ENCODE results near the gene SMKR1. TPM values are rescaled to one million over a fixed set of nuclear protein-coding genes. Genes with fewer than 3 reads are reported as not detected.

SMKR1 gene
- polyA plus RNA-seq, 2 of the 4 experiments (the other 2 are of a cell fraction): 12.2 to 13.6 TPM

- no peaks in the 10 kb centered on the region for H3K9me3 ChIP-seq
- ATAC-seq: no peak
- DNase-seq (ENCODE audit: low read depth in 1 of 2, low spot score in 1 of 2): no peak
- TF ChIP-seq BCL3 (IDR thresholded peaks at IDR 0.05): no peak
- TF ChIP-seq ELK1 (IDR thresholded peaks at IDR 0.05; ENCODE audit: low read depth, low read length): no peak
- no peak for TF ChIP-seq CEBPB (IDR thresholded peaks at IDR 0.05)
- TF ChIP-seq EHMT2 (IDR thresholded peaks at IDR 0.05; ENCODE audit: low read depth): no peak
- no peak for TF ChIP-seq EHF (CRISPR knock-in tag; IDR thresholded peaks at IDR 0.05)
- TF ChIP-seq PBX3 (IDR thresholded peaks at IDR 0.05): no peak
- TF ChIP-seq HOXA7 (CRISPR knock-in tag; IDR thresholded peaks at IDR 0.05): no peak
- no peak for TF ChIP-seq RFX5 (IDR thresholded peaks at IDR 0.05)
- TF ChIP-seq ZC3H11A (IDR thresholded peaks at IDR 0.05): no peak
- no peak for TF ChIP-seq KDM1A (IDR thresholded peaks at IDR 0.05; ENCODE audit: low read depth)
- TF ChIP-seq HMGXB4 (CRISPR knock-in tag; IDR thresholded peaks at IDR 0.05; ENCODE audit: borderline replicate concordance): no peak
- TF ChIP-seq TP53 (CRISPR knock-in tag; IDR thresholded peaks at IDR 0.05): no peak
- no peak for TF ChIP-seq GATA3 (IDR thresholded peaks at IDR 0.05; ENCODE audit: borderline replicate concordance)
- no peak for TF ChIP-seq ATOH8 (CRISPR knock-in tag; IDR thresholded peaks at IDR 0.05; ENCODE audit: low read depth)
- H3K27ac ChIP-seq: no peak overlapping the region
- POLR2A ChIA-PET: no interaction called here
- CTCF ChIA-PET: interaction anchor here (0.7 to 5.6 kb wide), 10 partner anchors 7 to 247 kb away, joined by 3 to 34 read pairs (median 4); no protein-coding TSS in a partner anchor
- no peak overlapping the region for H3K4me2 ChIP-seq
- 81% methylated on average over 2 of the region's 2 CpGs for WGBS (ENCODE audit: missing lambda C conversion rate)
- no peak overlapping the region for H3K4me3 ChIP-seq
- FAIRE-seq: no peak
- H3K4me1 ChIP-seq: no peaks in the 10 kb centered on the region
Observed at GRCh38 chr7:129465080-129465479, 37.3 kb upstream of the SMKR1 start.

GRCh38 chr7:129466796-129467195 lies 35.5 kb upstream of the SMKR1 start:
- Histone ChIP-seq H3K4me3 (no peak overlapping the region), H3K4me1 (peaks cover 6% of the 10 kb centered on the region; the same call in 1 of the 3 replicates), H3K9me3 (no peaks in the 10 kb centered on the region), H3K27ac (no peak overlapping the region), H3K4me2 (no peak overlapping the region)
- ATAC-seq: no peak
- ChIA-PET POLR2A (no interaction called here), CTCF (interaction anchor here (0.6 to 7.4 kb wide), 4 partner anchors 33 to 248 kb away, joined by 3 to 65 read pairs (median 5); partner anchors contain the start of gene STRIP2)
- no peak for FAIRE-seq
- 76% methylated on average over 3 of the region's 3 CpGs for WGBS (ENCODE audit: missing lambda C conversion rate)
- no peak for DNase-seq (ENCODE audit: low read depth in 1 of 2, low spot score in 1 of 2)
- TF ChIP-seq PBX3 (IDR thresholded peaks at IDR 0.05) (no peak), MAFK (IDR thresholded peaks at IDR 0.05; ENCODE audit: partially characterized antibody) (no peak), POLR2A (IDR thresholded peaks at IDR 0.05; ENCODE audit: low read length) (no peak), KDM5A (IDR thresholded peaks at IDR 0.05) (no peak), RFX5 (IDR thresholded peaks at IDR 0.05) (no peak), FOSL2 (IDR thresholded peaks at IDR 0.05) (no peak), FOSL2 (CRISPR knock-in tag; IDR thresholded peaks at IDR 0.05) (no peak), PHF8 (IDR thresholded peaks at IDR 0.05; ENCODE audit: borderline replicate concordance, low read depth) (no peak), KDM1A (IDR thresholded peaks at IDR 0.05; ENCODE audit: low read depth) (no peak), CHD2 (IDR thresholded peaks at IDR 0.05; ENCODE audit: low read length, partially characterized antibody) (no peak), HEYL (CRISPR knock-in tag; IDR thresholded peaks at IDR 0.05) (no peak), CHD4 (IDR thresholded peaks at IDR 0.05; ENCODE audit: borderline replicate concordance) (no peak), USF2 (IDR thresholded peaks at IDR 0.05) (no peak), RNF2 (IDR thresholded peaks at IDR 0.05; ENCODE audit: borderline replicate concordance, low read depth) (no peak), MAX (IDR thresholded peaks at IDR 0.05) (no peak), ZFP36 (IDR thresholded peaks at IDR 0.05; ENCODE audit: borderline replicate concordance, partially characterized antibody) (no peak), ZSCAN20 (CRISPR knock-in tag; IDR thresholded peaks at IDR 0.05) (no peak), HOXA7 (CRISPR knock-in tag; IDR thresholded peaks at IDR 0.05) (no peak)
